Neuronal stem cell (in vitro differentiated cells): ENCODE data around the gene LYPD3.

Source experiments
- DNase-seq: peaks from one replicate; pipeline ENCODE4 v3.0.0-alpha.2; 2013; ENCODE audit warnings: low spot score
- H2AFZ ChIP-seq: one replicate; pipeline ENCODE4 v1.6.1; 2013; ENCODE audit warnings: mild to moderate bottlenecking, low read length, inconsistent platforms
- H2AK5ac ChIP-seq: 2 replicates; pipeline ENCODE4 v1.6.1; 2013; ENCODE audit warnings: low read depth, mild to moderate bottlenecking, inconsistent platforms, low read length, moderate library complexity, mixed read lengths
- H2BK120ac ChIP-seq: 2 replicates; pipeline ENCODE4 v1.6.1; 2013; ENCODE audit warnings: low read depth, mild to moderate bottlenecking, inconsistent platforms, low read length, moderate library complexity, mixed read lengths
- H2BK12ac ChIP-seq: one replicate; pipeline ENCODE4 v1.6.1; 2013; ENCODE audit warnings: low read length, inconsistent platforms
- H2BK15ac ChIP-seq: 2 replicates; pipeline ENCODE4 v1.6.1; 2013; ENCODE audit warnings: mild to moderate bottlenecking, low read length, inconsistent platforms, mixed read lengths
- H2BK5ac ChIP-seq: one replicate; pipeline ENCODE4 v1.6.1; 2013; ENCODE audit warnings: inconsistent platforms, mild to moderate bottlenecking, low read length, moderate library complexity
- H3K14ac ChIP-seq: one replicate; pipeline ENCODE4 v1.6.1; 2013; ENCODE audit warnings: low read length, inconsistent platforms
- H3K18ac ChIP-seq: 2 replicates; pipeline ENCODE4 v1.6.1; 2013; ENCODE audit warnings: low read length, inconsistent platforms
- H3K23ac ChIP-seq: 2 replicates; pipeline ENCODE4 v1.6.1; 2013; ENCODE audit warnings: low read depth, mild to moderate bottlenecking, mixed read lengths, low read length, inconsistent platforms; ENCODE audit not compliant: poor library complexity
- H3K27ac ChIP-seq: replicated peaks from 3 replicates; pipeline ENCODE4 v1.5.1; 2013; ENCODE audit warnings: low read length, inconsistent platforms
- H3K27me3 ChIP-seq, 3 experiments: 2 replicates each; pipeline ENCODE4 v1.6.1; 2013; ENCODE audit warnings: low read length in 3 of 3, mild to moderate bottlenecking in 2 of 3, inconsistent platforms in 1 of 3, low read depth in 1 of 3, mixed read lengths in 1 of 3, moderate library complexity in 1 of 3; ENCODE audit not compliant: control insufficient read depth in 3 of 3, insufficient read depth in 3 of 3
- H3K36me3 ChIP-seq, 2 donors: replicated peaks in 1 of 2; 2 replicates each; pipeline ENCODE4 v1.6.1; 2013; ENCODE audit warnings: low read length in 2 of 2; ENCODE audit not compliant: control insufficient read depth in 2 of 2, insufficient read depth in 2 of 2
- H3K4ac ChIP-seq: 2 replicates; pipeline ENCODE4 v1.6.1; 2013; ENCODE audit warnings: inconsistent platforms, mild to moderate bottlenecking, low read length, moderate library complexity
- H3K4me1 ChIP-seq, 2 donors: 1 replicate in 1 of 2; 2 replicates in 1 of 2; pipeline ENCODE4 v1.6.1; 2013; ENCODE audit warnings: low read length in 2 of 2, low read depth in 1 of 2; ENCODE audit not compliant: control insufficient read depth in 2 of 2, insufficient read depth in 1 of 2
- H3K4me2 ChIP-seq: one replicate; pipeline ENCODE4 v1.6.1; 2013; ENCODE audit warnings: mild to moderate bottlenecking, low read length, inconsistent platforms; ENCODE audit not compliant: insufficient read depth, poor library complexity, severe bottlenecking
- H3K4me3 ChIP-seq, 2 donors: 2 replicates each; pipeline ENCODE4 v1.5.1; 2013; ENCODE audit warnings: low read length in 2 of 2, mild to moderate bottlenecking in 2 of 2, inconsistent platforms in 1 of 2, moderate library complexity in 1 of 2
- H3K79me1 ChIP-seq: one replicate; pipeline ENCODE4 v1.6.1; 2013; ENCODE audit warnings: low read depth, mild to moderate bottlenecking, inconsistent platforms, low read length, moderate library complexity
- H3K9ac ChIP-seq: one replicate; pipeline ENCODE4 v1.6.1; 2013; ENCODE audit warnings: mild to moderate bottlenecking, low read depth, low read length, inconsistent platforms; ENCODE audit not compliant: poor library complexity
- H3K9me3 ChIP-seq, 2 donors: replicated peaks in 1 of 2; 2 replicates each; pipeline versions ENCODE3 to v1.6.1; 2013; ENCODE audit warnings: low read length in 2 of 2, mild to moderate bottlenecking in 2 of 2, inconsistent platforms in 1 of 2, low read depth in 1 of 2, mixed read lengths in 1 of 2, moderate library complexity in 1 of 2; ENCODE audit not compliant: control insufficient read depth in 2 of 2, insufficient read depth in 1 of 2
- H4K8ac ChIP-seq: one replicate; pipeline ENCODE4 v1.6.1; 2013; ENCODE audit warnings: low read depth, mild to moderate bottlenecking, inconsistent platforms, low read length, moderate library complexity
- H4K91ac ChIP-seq: one replicate; pipeline ENCODE4 v1.6.1; 2013; ENCODE audit warnings: low read length, low read depth, mild to moderate bottlenecking, inconsistent platforms; ENCODE audit not compliant: poor library complexity
- WGBS, 2 donors: extraction: QIAGEN DNeasy Blood & Tissue Kit; methylation state at CpG; one replicate each; pipeline ENCODE4 v1.1.7; 2013; ENCODE audit warnings: missing lambda C conversion rate in 2 of 2, mixed read lengths in 1 of 2; ENCODE audit not compliant: insufficient read length in 2 of 2, insufficient replicate concordance in 1 of 2; ENCODE audit errors: extremely low coverage in 2 of 2; 5-methylcytosine and 5-hydroxymethylcytosine counted together

LYPD3 gene

GRCh38 chr19:43420954-43421353 is 44.5 kb downstream of the LYPD3 start:
- no peak overlapping the region for H4K8ac ChIP-seq
- no peak overlapping the region for H3K14ac ChIP-seq
- H3K9me3 ChIP-seq = no peaks in the 10 kb centered on the region
- H2BK12ac ChIP-seq = no peak overlapping the region
- H3K4me2 ChIP-seq = no peak overlapping the region
- no peak overlapping the region for H2AFZ ChIP-seq
- H3K4me3 ChIP-seq = no peak overlapping the region
- peaks cover 0 to 5% (median 0%) of the 10 kb centered on the region in 3 experiments for H3K27me3 ChIP-seq
- H3K9ac ChIP-seq = no peak overlapping the region
- H3K4me1 ChIP-seq = no peaks in the 10 kb centered on the region
- H3K23ac ChIP-seq = no peak overlapping the region
- H3K36me3 ChIP-seq = no peaks in the 10 kb centered on the region
- H3K27ac ChIP-seq = no peak overlapping the region
- no CpG with 5 or more reads among the region's 6 CpGs for WGBS, 2 donors
- no peak overlapping the region for H2BK120ac ChIP-seq
- H3K4ac ChIP-seq = no peak overlapping the region
- no peak overlapping the region for H2BK15ac ChIP-seq
- no peak overlapping the region for H4K91ac ChIP-seq
- H2AK5ac ChIP-seq = no peak overlapping the region
- no peak overlapping the region for H2BK5ac ChIP-seq
- no peaks in the 10 kb centered on the region for H3K79me1 ChIP-seq
- no peak for DNase-seq
- no peak overlapping the region for H3K18ac ChIP-seq

GRCh38 chr19:43416951-43417623 is 48.3 kb downstream of the LYPD3 start:
- H3K36me3 ChIP-seq = no peaks in the 10 kb centered on the region
- no peak overlapping the region for H2AFZ ChIP-seq
- no peak overlapping the region for H3K14ac ChIP-seq
- no peak overlapping the region for H2BK15ac ChIP-seq
- H3K27ac ChIP-seq = no peak overlapping the region
- no peaks in the 10 kb centered on the region for H3K4me1 ChIP-seq
- no peak overlapping the region for H3K9ac ChIP-seq
- H3K79me1 ChIP-seq = no peaks in the 10 kb centered on the region
- no peak overlapping the region for H4K91ac ChIP-seq
- H3K9me3 ChIP-seq = peaks cover 3 to 9% of the 10 kb centered on the region in 2 donors
- H4K8ac ChIP-seq = no peak overlapping the region
- H3K4me2 ChIP-seq = no peak overlapping the region
- WGBS, 2 donors = no CpG with 5 or more reads among the region's 4 CpGs
- H2BK120ac ChIP-seq = no peak overlapping the region
- no peak overlapping the region for H2BK12ac ChIP-seq
- H3K4me3 ChIP-seq = no peak overlapping the region
- H2BK5ac ChIP-seq = no peak overlapping the region
- DNase-seq = no peak
- no peak overlapping the region for H3K23ac ChIP-seq
- peaks cover 0 to 5% (median 0%) of the 10 kb centered on the region in 3 experiments for H3K27me3 ChIP-seq
- H3K18ac ChIP-seq = no peak overlapping the region
- H2AK5ac ChIP-seq = no peak overlapping the region
- no peak overlapping the region for H3K4ac ChIP-seq

GRCh38 chr19:43414554-43414953 is 50.9 kb downstream of the LYPD3 start, which contains the start of gene TEX101:
Gene TEX101 (plus strand): TSS chr19:43414890. CDS start chr19:43415920, 1,030 bp downstream.
- H3K4ac ChIP-seq = no peak within 1 kb of the TSS
- no peak within 1 kb of the TSS for H3K18ac ChIP-seq
- H3K9ac ChIP-seq = no peak within 1 kb of the TSS
- no peak within 1 kb of the TSS for H2BK12ac ChIP-seq
- no peak within 1 kb of the TSS for H2AFZ ChIP-seq
- no peak within 1 kb of the TSS for H3K14ac ChIP-seq
- H3K9me3 ChIP-seq = peaks cover 3 to 11% of the 10 kb centered on the region in 2 donors
- no peak for DNase-seq
- no peak within 1 kb of the TSS for H2AK5ac ChIP-seq
- H3K79me1 ChIP-seq = no peaks in the 10 kb centered on the region
- no peak within 1 kb of the TSS for H2BK15ac ChIP-seq
- H3K23ac ChIP-seq = no peak within 1 kb of the TSS
- H3K4me1 ChIP-seq = no peaks in the 10 kb centered on the region
- no peaks in the 10 kb centered on the region for H3K36me3 ChIP-seq
- peaks cover 0 to 5% (median 0%) of the 10 kb centered on the region in 3 experiments for H3K27me3 ChIP-seq
- H3K4me3 ChIP-seq = no peak within 1 kb of the TSS
- no CpG with 5 or more reads among the region's 21 CpGs for WGBS, 2 donors
- H4K8ac ChIP-seq = no peak within 1 kb of the TSS
- H2BK5ac ChIP-seq = peak within 1 kb of the TSS; percentile 60
- H2BK120ac ChIP-seq = no peak within 1 kb of the TSS
- H3K27ac ChIP-seq = no peak within 1 kb of the TSS
- no peak within 1 kb of the TSS for H4K91ac ChIP-seq
- no peak within 1 kb of the TSS for H3K4me2 ChIP-seq

GRCh38 chr19:43412441-43412840 is 53.0 kb downstream of the LYPD3 start:
- no CpG with 5 or more reads among the region's 6 CpGs for WGBS, 2 donors
- Histone ChIP-seq H3K4ac (no peak overlapping the region), H3K27me3 (no peaks in the 10 kb centered on the region), H4K91ac (no peak overlapping the region), H3K9ac (no peak overlapping the region), H4K8ac (no peak overlapping the region), H2BK5ac (no peak overlapping the region), H3K9me3 (peaks cover 3 to 11% of the 10 kb centered on the region in 2 donors), H3K23ac (no peak overlapping the region), H2BK120ac (no peak overlapping the region), H3K36me3 (no peaks in the 10 kb centered on the region), H3K4me1 (no peaks in the 10 kb centered on the region), H3K27ac (no peak overlapping the region), H3K4me3 (no peak overlapping the region), H3K4me2 (no peak overlapping the region), H3K18ac (no peak overlapping the region), H2AFZ (no peak overlapping the region), H3K14ac (no peak overlapping the region), H3K79me1 (no peaks in the 10 kb centered on the region), H2BK12ac (no peak overlapping the region), H2AK5ac (no peak overlapping the region), H2BK15ac (no peak overlapping the region)
- no peak for DNase-seq
